DOHH2 (cell line): ENCODE data around the gene ARNT2.

ENCODE experiments used
- H3F3A ChIP-seq: fragments of 200-600 bp; sonication (generic), shearing (Covaris generic); 2 replicates; pipeline ENCODE4 v1.6.0; 2016; ENCODE audit warnings: antibody characterized with exemption, mild to moderate bottlenecking; ENCODE audit not compliant: control insufficient read depth, insufficient read depth
- H3K27ac ChIP-seq: fragments of 200-600 bp; sonication (generic); 2 replicates; pipeline ENCODE4 v1.5.1; 2014; ENCODE audit warnings: low read depth, mild to moderate bottlenecking, low read length, moderate library complexity
- H3K27me3 ChIP-seq: fragments of 200-600 bp; sonication (generic); 2 replicates; pipeline ENCODE4 v1.6.1; 2014; ENCODE audit warnings: mild to moderate bottlenecking, low read length, mixed read lengths; ENCODE audit not compliant: control insufficient read depth
- H3K36me3 ChIP-seq: fragments of 200-600 bp; sonication (generic); 2 replicates; pipeline ENCODE4 v1.6.1; 2014; ENCODE audit warnings: mild to moderate bottlenecking, low read length, moderate library complexity, mixed read lengths; ENCODE audit not compliant: control insufficient read depth
- H3K4me1 ChIP-seq: fragments of 200-600 bp; sonication (generic); 2 replicates; pipeline ENCODE4 v1.6.1; 2014; ENCODE audit warnings: mild to moderate bottlenecking, low read length, mixed read lengths; ENCODE audit not compliant: control insufficient read depth
- H3K4me2 ChIP-seq: fragments of 200-600 bp; sonication (generic); 2 replicates; pipeline ENCODE4 v1.6.0; 2014; ENCODE audit warnings: mild to moderate bottlenecking, low read length, moderate library complexity
- H3K4me3 ChIP-seq: fragments of 200-600 bp; sonication (generic); 2 replicates; pipeline ENCODE4 v1.5.1; 2014; ENCODE audit warnings: mild to moderate bottlenecking, low read length, mixed read lengths
- H3K79me2 ChIP-seq: fragments of 200-600 bp; sonication (generic); 2 replicates; pipeline ENCODE4 v1.6.1; 2014; ENCODE audit warnings: mild to moderate bottlenecking, low read length, mixed read lengths; ENCODE audit not compliant: control insufficient read depth
- H3K9me2 ChIP-seq: fragments of 200-600 bp; sonication (generic); replicated peaks from 2 replicates; pipeline ENCODE4 v1.6.1; 2014; ENCODE audit warnings: mild to moderate bottlenecking, low read length, mixed read lengths; ENCODE audit not compliant: control insufficient read depth
- H3K9me3 ChIP-seq: fragments of 200-600 bp; sonication (generic); 2 replicates; pipeline ENCODE4 v1.6.1; 2014; ENCODE audit warnings: antibody characterized with exemption, low read length, mixed read lengths; ENCODE audit not compliant: control insufficient read depth, insufficient read depth
- H4K20me1 ChIP-seq: fragments of 200-600 bp; sonication (generic); 2 replicates; pipeline ENCODE4 v1.6.0; 2014; ENCODE audit warnings: low read depth, mild to moderate bottlenecking, antibody characterized with exemption, low read length, moderate library complexity; ENCODE audit not compliant: control insufficient read depth, insufficient read depth
- EZH2phosphoT487 ChIP-seq: fragments of 200-600 bp; sonication (generic); IDR thresholded peaks from 2 replicates; pipeline ENCODE4 v1.6.1; 2017; ENCODE audit warnings: borderline replicate concordance, mild to moderate bottlenecking, antibody characterized with exemption, low read length, moderate library complexity, mixed read lengths
- TF ChIP-seq, protein P1 (sequence below): fragments of 200-600 bp; sonication (generic); IDR thresholded peaks from one replicate; pipeline ENCODE4 v1.5.1; 2014; ENCODE audit warnings: antibody characterized with exemption, mild to moderate bottlenecking, low read depth, low read length; ENCODE audit not compliant: poor library complexity, severe bottlenecking

Gene ARNT2

DNA sequence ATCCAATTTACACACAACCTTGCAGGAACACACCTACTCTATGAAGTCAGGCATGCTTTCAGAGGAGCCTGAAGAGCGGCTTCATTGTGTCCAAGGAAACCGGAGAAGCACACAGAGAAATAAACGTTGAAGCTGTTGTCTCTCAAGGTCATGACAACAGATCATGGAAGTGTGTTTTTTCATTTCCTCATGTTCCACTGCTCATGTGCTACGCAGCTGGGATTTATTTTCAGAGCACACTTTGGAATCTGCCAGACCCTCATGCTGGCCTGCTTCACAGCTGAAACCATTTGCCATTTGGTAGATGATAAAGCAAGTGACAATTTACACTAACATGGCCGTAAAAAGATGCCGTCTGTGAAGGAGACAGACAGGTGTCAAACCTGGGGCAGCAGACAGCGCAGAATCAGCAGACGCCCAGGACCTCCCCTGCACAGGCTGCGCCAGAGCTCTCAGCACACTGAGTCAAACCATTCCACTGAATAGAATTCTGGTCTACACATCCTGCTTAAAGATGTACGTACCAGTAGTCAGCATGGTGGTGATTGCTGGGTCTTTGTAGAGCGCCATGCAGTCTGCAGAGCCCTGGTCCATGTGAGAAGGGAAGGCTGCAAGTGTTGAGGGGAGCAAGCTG is 99.3 kb downstream of the ARNT2 start:
- no peak for TF ChIP-seq EZH2phosphoT487
- TF ChIP-seq, protein P1, sequence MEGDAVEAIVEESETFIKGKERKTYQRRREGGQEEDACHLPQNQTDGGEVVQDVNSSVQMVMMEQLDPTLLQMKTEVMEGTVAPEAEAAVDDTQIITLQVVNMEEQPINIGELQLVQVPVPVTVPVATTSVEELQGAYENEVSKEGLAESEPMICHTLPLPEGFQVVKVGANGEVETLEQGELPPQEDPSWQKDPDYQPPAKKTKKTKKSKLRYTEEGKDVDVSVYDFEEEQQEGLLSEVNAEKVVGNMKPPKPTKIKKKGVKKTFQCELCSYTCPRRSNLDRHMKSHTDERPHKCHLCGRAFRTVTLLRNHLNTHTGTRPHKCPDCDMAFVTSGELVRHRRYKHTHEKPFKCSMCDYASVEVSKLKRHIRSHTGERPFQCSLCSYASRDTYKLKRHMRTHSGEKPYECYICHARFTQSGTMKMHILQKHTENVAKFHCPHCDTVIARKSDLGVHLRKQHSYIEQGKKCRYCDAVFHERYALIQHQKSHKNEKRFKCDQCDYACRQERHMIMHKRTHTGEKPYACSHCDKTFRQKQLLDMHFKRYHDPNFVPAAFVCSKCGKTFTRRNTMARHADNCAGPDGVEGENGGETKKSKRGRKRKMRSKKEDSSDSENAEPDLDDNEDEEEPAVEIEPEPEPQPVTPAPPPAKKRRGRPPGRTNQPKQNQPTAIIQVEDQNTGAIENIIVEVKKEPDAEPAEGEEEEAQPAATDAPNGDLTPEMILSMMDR = no peak
- Histone ChIP-seq H3K36me3 (no peaks in the 10 kb centered on the region), H3K4me3 (no peak overlapping the region), H3K79me2 (no peaks in the 10 kb centered on the region), H3K27ac (no peak overlapping the region), H4K20me1 (no peaks in the 10 kb centered on the region), H3K9me3 (no peaks in the 10 kb centered on the region), H3K9me2 (no peaks in the 10 kb centered on the region; the same call in 1 of the 2 replicates), H3K27me3 (no peaks in the 10 kb centered on the region), H3K4me1 (no peaks in the 10 kb centered on the region), H3K4me2 (no peak overlapping the region), H3F3A (no peaks in the 10 kb centered on the region)

DNA sequence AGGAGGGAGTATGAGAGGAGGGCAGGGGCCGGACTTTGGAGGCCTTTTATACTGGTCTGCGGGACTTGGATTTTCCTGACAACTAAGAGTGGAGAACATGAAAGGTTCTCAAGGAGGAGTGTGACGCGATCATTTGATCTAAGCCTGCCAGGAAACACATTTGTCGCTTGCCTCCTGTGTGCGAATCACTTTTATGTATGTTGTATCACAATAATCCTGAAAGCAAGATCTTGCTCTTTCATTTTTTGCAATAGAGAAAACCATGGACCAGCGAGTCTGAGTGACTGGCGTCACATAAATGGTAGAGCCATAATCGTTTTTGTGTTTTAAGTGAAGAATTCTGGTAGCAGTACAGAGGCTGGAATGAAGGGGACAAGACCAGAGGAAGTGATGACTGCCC is 100.7 kb downstream of the ARNT2 start:
- TF ChIP-seq, protein P1 = no peak
- TF ChIP-seq EZH2phosphoT487 = no peak
- Histone ChIP-seq H3K79me2 (no peaks in the 10 kb centered on the region), H3K4me2 (no peak overlapping the region), H3K9me3 (no peaks in the 10 kb centered on the region), H3K27me3 (no peaks in the 10 kb centered on the region), H4K20me1 (no peaks in the 10 kb centered on the region), H3K36me3 (no peaks in the 10 kb centered on the region), H3K4me3 (no peak overlapping the region), H3K9me2 (no peaks in the 10 kb centered on the region; the same call in 1 of the 2 replicates), H3K27ac (no peak overlapping the region), H3F3A (no peaks in the 10 kb centered on the region), H3K4me1 (no peaks in the 10 kb centered on the region)

DNA sequence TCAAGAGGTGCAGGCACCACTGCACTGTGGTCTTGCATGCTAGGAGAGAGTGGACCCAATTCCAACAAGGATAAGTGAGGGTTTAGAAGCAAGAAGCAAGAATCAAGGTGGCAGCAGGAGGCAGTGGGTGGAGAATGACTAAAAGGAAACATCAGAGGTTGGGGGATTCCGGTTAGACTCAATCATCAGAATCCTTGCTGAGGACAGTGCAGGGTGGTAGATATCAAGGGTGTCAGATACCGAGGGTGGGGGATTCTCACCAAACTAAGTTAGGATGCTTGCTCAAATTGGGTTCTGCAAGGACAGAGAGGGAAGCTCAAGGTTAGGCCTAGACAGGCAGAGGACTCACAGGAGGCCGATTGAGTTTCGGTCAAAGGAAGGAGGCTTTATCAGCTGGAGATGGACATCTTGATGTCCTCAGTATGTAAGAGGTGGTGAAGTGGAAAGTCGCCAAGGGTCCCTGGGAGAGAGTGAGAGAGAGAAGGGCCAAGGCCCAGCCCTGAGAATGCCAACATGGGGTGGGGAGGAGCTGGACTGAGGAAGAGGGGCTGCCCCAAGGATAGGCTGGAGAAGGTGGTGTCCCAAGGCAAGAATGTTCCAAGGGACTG is 102.2 kb downstream of the ARNT2 start:
- H3K27ac ChIP-seq = no peak overlapping the region
- no peak overlapping the region for H3K4me2 ChIP-seq
- H3K79me2 ChIP-seq = no peaks in the 10 kb centered on the region
- no peaks in the 10 kb centered on the region for H4K20me1 ChIP-seq
- H3K36me3 ChIP-seq = no peaks in the 10 kb centered on the region
- H3K27me3 ChIP-seq = no peaks in the 10 kb centered on the region
- no peaks in the 10 kb centered on the region for H3K9me3 ChIP-seq
- no peaks in the 10 kb centered on the region for H3K4me1 ChIP-seq
- no peaks in the 10 kb centered on the region for H3K9me2 ChIP-seq
- no peak for TF ChIP-seq EZH2phosphoT487
- TF ChIP-seq, protein P1 = no peak
- H3K4me3 ChIP-seq = no peak overlapping the region
- no peaks in the 10 kb centered on the region for H3F3A ChIP-seq
